ENCODE results near the gene RAE1. TPM values are rescaled to one million over a fixed set of nuclear protein-coding genes. Genes with fewer than 3 reads are reported as not detected.

RAE1 gene
- total RNA-seq (2014; rRNA removed; shearing (Covaris generic)) = 76.5 and 83.9 TPM in 2 replicates

- DNase-seq (ENCODE audit: low read depth) = peak; percentile 94
Observed at GRCh38 chr20:57351042-57351783, at the start of gene RAE1. Gene RAE1, plus strand, starts transcription at chr20:57351255. Its CDS starts 2,784 bp downstream, at chr20:57354039.

- DNase-seq (ENCODE audit: low read depth) = no peak
Observed at GRCh38 chr20:57306747-57307146, 44.3 kb upstream of the RAE1 start.

GRCh38 chr20:57308451-57309271, 42.4 kb upstream of the RAE1 start:
- DNase-seq (ENCODE audit: low read depth) = peak; percentile 16

- DNase-seq (ENCODE audit: low read depth) = no peak
Observed at GRCh38 chr20:57309544-57310115, 41.4 kb upstream of the RAE1 start.

- DNase-seq (ENCODE audit: low read depth) = no peak
Observed at GRCh38 chr20:57310821-57311514, 40.1 kb upstream of the RAE1 start.

GRCh38 chr20:57312138-57312537, 38.9 kb upstream of the RAE1 start:
- DNase-seq (ENCODE audit: low read depth) = peak; percentile 9

GRCh38 chr20:57313230-57313629, 37.8 kb upstream of the RAE1 start:
- DNase-seq (ENCODE audit: low read depth) = no peak

- no peak for DNase-seq (ENCODE audit: low read depth)
Observed at GRCh38 chr20:57313951-57314350, 37.1 kb upstream of the RAE1 start.

- no peak for DNase-seq (ENCODE audit: low read depth)
Observed at GRCh38 chr20:57315083-57315975, 35.7 kb upstream of the RAE1 start.

- DNase-seq (ENCODE audit: low read depth) = no peak
Observed at GRCh38 chr20:57315976-57316480, 35.0 kb upstream of the RAE1 start.

GRCh38 chr20:57316795-57317201, 34.3 kb upstream of the RAE1 start:
- DNase-seq (ENCODE audit: low read depth) = no peak

GRCh38 chr20:57317316-57317788, 33.7 kb upstream of the RAE1 start:
- DNase-seq (ENCODE audit: low read depth) = no peak

- no peak for DNase-seq (ENCODE audit: low read depth)
Observed at GRCh38 chr20:57317789-57318371, 33.2 kb upstream of the RAE1 start.

GRCh38 chr20:57319584-57319983, 31.5 kb upstream of the RAE1 start:
- no peak for DNase-seq (ENCODE audit: low read depth)

GRCh38 chr20:57320358-57320757, 30.7 kb upstream of the RAE1 start:
- no peak for DNase-seq (ENCODE audit: low read depth)

GRCh38 chr20:57321142-57321541, 29.9 kb upstream of the RAE1 start:
- no peak for DNase-seq (ENCODE audit: low read depth)

- DNase-seq (ENCODE audit: low read depth) = peak; percentile 12
Observed at GRCh38 chr20:57322476-57322875, 28.6 kb upstream of the RAE1 start.

- peak; percentile 82 for DNase-seq (ENCODE audit: low read depth)
Observed at GRCh38 chr20:57323034-57323433, 28.0 kb upstream of the RAE1 start.

- DNase-seq (ENCODE audit: low read depth) = no peak
Observed at GRCh38 chr20:57325632-57326356, 25.3 kb upstream of the RAE1 start.
